H9 (cell line): ENCODE measurements around the gene VWA1. TPM values are rescaled to one million over a fixed set of nuclear protein-coding genes. Genes with fewer than 3 reads are reported as not detected.
A peak's percentile ranks its signal among the peaks of the same experiment; 100 is the strongest.

ENCODE experiments used
- DNase-seq: peaks from one replicate; pipeline ENCODE4 v3.0.0-alpha.2; 2017
- H2AFZ ChIP-seq: one replicate; pipeline ENCODE4 v1.6.1; 2013; ENCODE audit warnings: mild to moderate bottlenecking, low read length, control low read depth, moderate library complexity
- H2AK5ac ChIP-seq: 2 replicates; pipeline ENCODE4 v1.6.1; 2013; ENCODE audit warnings: low read length, control low read depth, mixed read lengths; ENCODE audit not compliant: insufficient read length
- H2BK120ac ChIP-seq: one replicate; pipeline ENCODE4 v1.6.1; 2013; ENCODE audit warnings: low read depth, mild to moderate bottlenecking, low read length, control low read depth, inconsistent platforms; ENCODE audit not compliant: poor library complexity, severe bottlenecking
- H2BK12ac ChIP-seq: 2 replicates; pipeline ENCODE4 v1.6.1; 2013; ENCODE audit warnings: low read length, control low read depth, mixed read lengths, low read depth; ENCODE audit not compliant: insufficient read length
- H2BK15ac ChIP-seq: 2 replicates; pipeline ENCODE4 v1.6.1; 2013; ENCODE audit warnings: low read depth, low read length, control low read depth
- H2BK20ac ChIP-seq: one replicate; pipeline ENCODE4 v1.6.1; 2013; ENCODE audit warnings: low read depth, mild to moderate bottlenecking, low read length, control low read depth, inconsistent platforms; ENCODE audit not compliant: poor library complexity, severe bottlenecking
- H2BK5ac ChIP-seq: 2 replicates; pipeline ENCODE4 v1.6.1; 2013; ENCODE audit warnings: low read length, control low read depth, mixed read lengths; ENCODE audit not compliant: insufficient read length
- H3K14ac ChIP-seq: 2 replicates; pipeline ENCODE4 v1.6.1; 2013; ENCODE audit warnings: low read length, control low read depth; ENCODE audit not compliant: insufficient read depth
- H3K18ac ChIP-seq: 2 replicates; pipeline ENCODE4 v1.6.1; 2013; ENCODE audit warnings: low read depth, mild to moderate bottlenecking, mixed read lengths, low read length, control low read depth; ENCODE audit not compliant: insufficient read length
- H3K23ac ChIP-seq: 2 replicates; pipeline ENCODE4 v1.6.1; 2013; ENCODE audit warnings: low read length, control low read depth, mixed read lengths, low read depth; ENCODE audit not compliant: insufficient read length
- H3K23me2 ChIP-seq: 2 replicates; pipeline ENCODE4 v1.6.1; 2013; ENCODE audit warnings: low read depth, mild to moderate bottlenecking, mixed read lengths, low read length, control low read depth; ENCODE audit not compliant: insufficient read length, poor library complexity, severe bottlenecking
- H3K27ac ChIP-seq: 2 replicates; pipeline ENCODE4 v1.5.1; 2013; ENCODE audit warnings: low read length, control low read depth, mixed read lengths, low read depth; ENCODE audit not compliant: insufficient read length
- H3K27me3 ChIP-seq: 2 replicates; pipeline ENCODE4 v1.6.1; 2013; ENCODE audit warnings: low read length, control low read depth, inconsistent platforms; ENCODE audit not compliant: insufficient read depth
- H3K4ac ChIP-seq: 2 replicates; pipeline ENCODE4 v1.6.1; 2013; ENCODE audit warnings: low read depth, mild to moderate bottlenecking, control low read depth, inconsistent platforms, low read length, moderate library complexity
- H3K4me1 ChIP-seq: 2 replicates; pipeline ENCODE4 v1.6.1; 2013; ENCODE audit warnings: low read length, control low read depth, inconsistent platforms; ENCODE audit not compliant: insufficient read depth
- H3K4me2 ChIP-seq: 2 replicates; pipeline ENCODE4 v1.6.1; 2013; ENCODE audit warnings: low read length, control low read depth, mixed read lengths; ENCODE audit not compliant: insufficient read length, insufficient read depth
- H3K56ac ChIP-seq: 2 replicates; pipeline ENCODE4 v1.6.1; 2013; ENCODE audit warnings: low read depth, mild to moderate bottlenecking, mixed read lengths, low read length, control low read depth; ENCODE audit not compliant: insufficient read length
- H3K79me1 ChIP-seq: 2 replicates; pipeline ENCODE4 v1.6.1; 2013; ENCODE audit warnings: low read depth, mild to moderate bottlenecking, moderate library complexity, low read length, control low read depth, inconsistent platforms; ENCODE audit not compliant: insufficient read depth, poor library complexity, severe bottlenecking
- H3K79me2 ChIP-seq: 2 replicates; pipeline ENCODE4 v1.6.1; 2013; ENCODE audit warnings: low read length, control low read depth, inconsistent platforms; ENCODE audit not compliant: insufficient read depth
- H3K9ac ChIP-seq: 2 replicates; pipeline ENCODE4 v1.6.1; 2013; ENCODE audit warnings: low read length, control low read depth, mixed read lengths; ENCODE audit not compliant: insufficient read length; ENCODE audit errors: extremely low read depth
- H3K9me3 ChIP-seq: one replicate; pipeline ENCODE4 v1.6.1; 2013; ENCODE audit warnings: low read depth, low read length, inconsistent platforms; ENCODE audit not compliant: control insufficient read depth
- H3T11ph ChIP-seq: one replicate; pipeline ENCODE4 v1.6.1; 2013; ENCODE audit warnings: mild to moderate bottlenecking, low read length, control low read depth, inconsistent platforms
- H4K20me1 ChIP-seq: one replicate; pipeline ENCODE4 v1.6.1; 2013; ENCODE audit not compliant: control insufficient read depth, insufficient read length, insufficient read depth
- H4K5ac ChIP-seq: 2 replicates; pipeline ENCODE4 v1.6.1; 2013; ENCODE audit warnings: low read depth, mild to moderate bottlenecking, mixed read lengths, low read length, control low read depth; ENCODE audit not compliant: insufficient read length
- H4K8ac ChIP-seq: replicated peaks from 2 replicates; pipeline ENCODE4 v1.6.1; 2013; ENCODE audit warnings: low read length, control low read depth, mixed read lengths, low read depth; ENCODE audit not compliant: insufficient read length
- H4K91ac ChIP-seq: 2 replicates; pipeline ENCODE4 v1.6.1; 2013; ENCODE audit warnings: low read depth, mild to moderate bottlenecking, moderate library complexity, mixed read lengths, low read length, control low read depth; ENCODE audit not compliant: insufficient read length
- H3K27ac Mint-ChIP-seq, 3 experiments: 2 replicates in 2 of 3; 3 replicates in 1 of 3; pipeline ENCODE4 v1.8.0; 2020 to 2021; ENCODE audit warnings: mixed read lengths in 3 of 3, mild to moderate bottlenecking in 1 of 3, moderate library complexity in 1 of 3
- H3K27me3 Mint-ChIP-seq: 2 replicates; pipeline ENCODE4 v1.8.0; 2021; ENCODE audit warnings: low read depth, mild to moderate bottlenecking, moderate library complexity, mixed read lengths
- H3K36me3 Mint-ChIP-seq, 3 experiments: 2 replicates in 2 of 3; 3 replicates in 1 of 3; pipeline ENCODE4 v1.8.0; 2020 to 2021; ENCODE audit warnings: low read depth in 3 of 3, mixed read lengths in 3 of 3; ENCODE audit not compliant: insufficient read depth in 1 of 3
- H3K4me1 Mint-ChIP-seq, 2 experiments: 2 replicates each; pipeline ENCODE4 v1.8.0; 2020; ENCODE audit warnings: mixed read lengths in 2 of 2
- H3K4me3 Mint-ChIP-seq, 2 experiments: 2 replicates in 1 of 2; 3 replicates in 1 of 2; pipeline ENCODE4 v1.8.0; 2020 to 2021; ENCODE audit warnings: mild to moderate bottlenecking in 2 of 2, mixed read lengths in 2 of 2, moderate library complexity in 1 of 2
- H3K9me3 Mint-ChIP-seq, 2 experiments: 2 replicates in 1 of 2; 3 replicates in 1 of 2; pipeline ENCODE4 v1.8.0; 2020; ENCODE audit warnings: mild to moderate bottlenecking in 2 of 2, mixed read lengths in 2 of 2, moderate library complexity in 1 of 2
- WGBS: extraction: QIAGEN DNeasy Blood & Tissue Kit; methylation state at CpG from one replicate; pipeline ENCODE4 v1.1.7; 2013; ENCODE audit warnings: missing lambda C conversion rate, low lambda C conversion rate, mixed read lengths; ENCODE audit not compliant: insufficient read length; ENCODE audit errors: extremely low coverage; 5-methylcytosine and 5-hydroxymethylcytosine counted together
- total RNA-seq: library from RNA; stranded (reverse); gene quantifications from 2 replicates; pipeline ENCODE4 v1.2.1, GENCODE V29; 2021
- TF ChIP-seq, protein P1 (sequence below): fragments of 200-600 bp; sonication (generic); conservative IDR thresholded peaks from 3 replicates; pipeline ENCODE4 v1.8.0; 2021; ENCODE audit warnings: antibody characterized with exemption, mild to moderate bottlenecking

VWA1 gene
- total RNA-seq, 1 experiment from 2014 or later = 57.1 TPM

DNA sequence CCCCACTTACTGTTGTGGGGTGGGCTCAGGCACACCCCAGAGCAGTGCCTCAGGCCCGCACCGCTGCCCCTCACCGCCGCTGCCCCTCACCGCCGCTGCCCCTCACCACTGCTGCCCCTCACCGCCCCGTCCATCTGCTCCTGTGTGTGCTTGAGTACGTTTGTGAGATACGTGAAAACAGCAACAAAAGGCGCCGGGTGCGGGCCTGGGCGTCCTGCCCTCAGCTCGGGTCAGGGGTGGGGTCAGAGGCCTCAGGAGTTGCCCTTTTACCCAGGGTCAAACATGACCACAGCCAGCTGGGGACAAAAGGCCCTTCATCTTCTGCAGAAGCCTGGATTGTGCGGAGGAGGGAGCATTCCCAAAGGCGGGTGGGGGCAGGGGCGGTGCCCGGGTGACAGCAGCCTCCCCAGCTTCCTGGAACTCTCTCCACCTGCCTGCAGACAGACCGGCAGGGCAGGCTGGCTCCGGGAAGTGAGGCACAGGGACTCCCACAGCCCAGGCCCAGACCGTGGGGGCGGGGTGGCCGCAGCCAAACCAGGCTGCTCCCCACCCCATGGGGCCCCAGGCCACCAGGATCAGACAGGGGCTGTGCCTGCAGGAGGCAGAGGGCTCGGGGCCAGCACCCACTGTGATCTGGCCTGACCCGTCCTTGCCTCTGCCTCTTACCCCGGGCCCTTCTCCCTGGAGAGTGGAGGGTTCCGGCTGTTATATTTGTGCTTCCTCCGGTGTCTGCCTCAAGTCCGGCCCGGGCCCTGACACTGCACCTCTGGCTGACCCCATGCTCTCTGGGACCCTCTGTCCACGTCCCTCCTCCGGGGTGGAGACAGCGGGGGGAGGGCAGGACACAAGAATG lies 2.3 kb upstream of the VWA1 start:
- no peak overlapping the region for H2BK12ac ChIP-seq
- H3K9ac ChIP-seq = no peak overlapping the region
- TF ChIP-seq, protein P1, sequence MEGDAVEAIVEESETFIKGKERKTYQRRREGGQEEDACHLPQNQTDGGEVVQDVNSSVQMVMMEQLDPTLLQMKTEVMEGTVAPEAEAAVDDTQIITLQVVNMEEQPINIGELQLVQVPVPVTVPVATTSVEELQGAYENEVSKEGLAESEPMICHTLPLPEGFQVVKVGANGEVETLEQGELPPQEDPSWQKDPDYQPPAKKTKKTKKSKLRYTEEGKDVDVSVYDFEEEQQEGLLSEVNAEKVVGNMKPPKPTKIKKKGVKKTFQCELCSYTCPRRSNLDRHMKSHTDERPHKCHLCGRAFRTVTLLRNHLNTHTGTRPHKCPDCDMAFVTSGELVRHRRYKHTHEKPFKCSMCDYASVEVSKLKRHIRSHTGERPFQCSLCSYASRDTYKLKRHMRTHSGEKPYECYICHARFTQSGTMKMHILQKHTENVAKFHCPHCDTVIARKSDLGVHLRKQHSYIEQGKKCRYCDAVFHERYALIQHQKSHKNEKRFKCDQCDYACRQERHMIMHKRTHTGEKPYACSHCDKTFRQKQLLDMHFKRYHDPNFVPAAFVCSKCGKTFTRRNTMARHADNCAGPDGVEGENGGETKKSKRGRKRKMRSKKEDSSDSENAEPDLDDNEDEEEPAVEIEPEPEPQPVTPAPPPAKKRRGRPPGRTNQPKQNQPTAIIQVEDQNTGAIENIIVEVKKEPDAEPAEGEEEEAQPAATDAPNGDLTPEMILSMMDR = no peak
- H2AK5ac ChIP-seq = no peak overlapping the region
- Mint-ChIP-seq H3K27me3 (no peaks in the 10 kb centered on the region), H3K9me3 (peaks cover 3 to 4% of the 10 kb centered on the region in 2 experiments; a peak in 4 of 5 replicates), H3K27ac (peak overlapping the region in 2 of 3 experiments; percentile 22 to 85; a peak in 3 of 7 replicates), H3K36me3 (peaks cover 3 to 5% (median 4%) of the 10 kb centered on the region in 3 experiments; a peak in 5 of 7 replicates), H3K4me3 (peak overlapping the region; percentile 26 to 42; a peak in 4 of 5 replicates), H3K4me1 (peaks cover 31 to 46% of the 10 kb centered on the region in 2 experiments)
- peak; percentile 82 for DNase-seq
- H3K4me2 ChIP-seq = peak overlapping the region; percentile 28
- H3K27me3 ChIP-seq = no peaks in the 10 kb centered on the region
- H4K91ac ChIP-seq = no peak overlapping the region
- H3K23ac ChIP-seq = no peak overlapping the region
- H4K5ac ChIP-seq = no peak overlapping the region
- H3K9me3 ChIP-seq = no peaks in the 10 kb centered on the region
- H3K79me1 ChIP-seq = no peaks in the 10 kb centered on the region
- no peak overlapping the region for H2BK15ac ChIP-seq
- no peak overlapping the region for H2AFZ ChIP-seq
- no peaks in the 10 kb centered on the region for H4K20me1 ChIP-seq
- H2BK120ac ChIP-seq = no peak overlapping the region
- H3K4ac ChIP-seq = no peak overlapping the region
- peaks cover 2% of the 10 kb centered on the region; the same call in 1 of the 2 replicates for H3K4me1 ChIP-seq
- peak overlapping the region; percentile 61 for H3K18ac ChIP-seq
- no peak overlapping the region for H3K27ac ChIP-seq
- peak overlapping the region; percentile 41 for H3K14ac ChIP-seq
- no peak overlapping the region for H2BK5ac ChIP-seq
- H3T11ph ChIP-seq = no peak overlapping the region
- no peak overlapping the region for H4K8ac ChIP-seq
- no peak overlapping the region for H2BK20ac ChIP-seq
- H3K23me2 ChIP-seq = peaks cover 10% of the 10 kb centered on the region
- peaks cover 2% of the 10 kb centered on the region; the same call in 1 of the 2 replicates for H3K79me2 ChIP-seq
- no CpG with 5 or more reads among the region's 34 CpGs for WGBS
- H3K56ac ChIP-seq = no peak overlapping the region
